Neural cell (in vitro differentiated cells): ENCODE data around the gene FAM219B. TPM values are rescaled to one million over a fixed set of nuclear protein-coding genes. Genes with fewer than 3 reads are reported as not detected.

Source experiments
- H2AFZ ChIP-seq: fragments of 200-600, 300-800 bp; sonication (generic), shearing (Covaris generic); 2 replicates; pipeline ENCODE4 v1.6.0; 2014; ENCODE audit warnings: low read depth, mild to moderate bottlenecking, antibody characterized with exemption, low read length, moderate library complexity
- H3F3A ChIP-seq: fragments of 200-600 bp; shearing (Covaris generic); 2 replicates; pipeline ENCODE4 v1.6.1; 2016; ENCODE audit warnings: mild to moderate bottlenecking, moderate library complexity, mixed read lengths, antibody characterized with exemption, low read length; ENCODE audit not compliant: insufficient read depth, poor library complexity, severe bottlenecking
- H3K27ac ChIP-seq: fragments of 200-600, 300-800 bp; sonication (generic), shearing (Covaris generic); 2 replicates; pipeline ENCODE4 v1.5.1; 2014; ENCODE audit warnings: mild to moderate bottlenecking, low read length, moderate library complexity
- H3K27me3 ChIP-seq: fragments of 300-800, 200-600 bp; sonication (generic), shearing (Covaris generic); 2 replicates; pipeline ENCODE4 v1.6.0; 2014; ENCODE audit warnings: mild to moderate bottlenecking, low read depth, low read length, moderate library complexity; ENCODE audit not compliant: insufficient read depth
- H3K36me3 ChIP-seq: fragments of 300-800, 200-600 bp; sonication (generic), shearing (Covaris generic); 2 replicates; pipeline ENCODE4 v1.5.1; 2014; ENCODE audit warnings: mild to moderate bottlenecking, antibody characterized with exemption, low read length, moderate library complexity; ENCODE audit not compliant: insufficient read depth
- H3K4me2 ChIP-seq: fragments of 300-800, 200-600 bp; sonication (generic), shearing (Covaris generic); 2 replicates; pipeline ENCODE4 v1.6.0; 2014; ENCODE audit warnings: mild to moderate bottlenecking, low read length
- H3K4me3 ChIP-seq: fragments of 300-800, 200-600 bp; sonication (generic), shearing (Covaris generic); 2 replicates; pipeline ENCODE4 v1.5.1; 2014; ENCODE audit warnings: mild to moderate bottlenecking, low read length, moderate library complexity
- H3K79me2 ChIP-seq: fragments of 200-600 bp; shearing (Covaris generic); replicated peaks from 2 replicates; pipeline ENCODE4 v1.6.0; 2014; ENCODE audit warnings: mild to moderate bottlenecking, low read length, moderate library complexity; ENCODE audit not compliant: insufficient read depth
- H3K9ac ChIP-seq: fragments of 300-800, 200-600 bp; sonication (generic), shearing (Covaris generic); 2 replicates; pipeline ENCODE4 v1.6.1; 2016; ENCODE audit warnings: mild to moderate bottlenecking, low read length, mixed read lengths
- H3K9me2 ChIP-seq: fragments of 200-600 bp; shearing (Covaris generic); 2 replicates; pipeline ENCODE4 v1.6.1; 2016; ENCODE audit warnings: mild to moderate bottlenecking, low read length, mixed read lengths; ENCODE audit not compliant: insufficient read depth
- H3K9me3 ChIP-seq: fragments of 200-600, 300-800 bp; sonication (generic), shearing (Covaris generic); 2 replicates; pipeline ENCODE4 v1.6.1; 2016; ENCODE audit warnings: mild to moderate bottlenecking, mixed run types, low read length, moderate library complexity, mixed read lengths
- H4K20me1 ChIP-seq: fragments of 200-600 bp; shearing (Covaris generic); 2 replicates; pipeline ENCODE4 v1.6.1; 2016; ENCODE audit warnings: mild to moderate bottlenecking, mixed run types; ENCODE audit not compliant: insufficient read depth
- CTCF ChIP-seq: fragments of 450-650 bp; IDR thresholded peaks from 2 replicates; pipeline ENCODE4 v1.5.1; 2014; ENCODE audit warnings: antibody characterized with exemption, mild to moderate bottlenecking, moderate library complexity; ENCODE audit not compliant: poor library complexity, severe bottlenecking
- EP300 ChIP-seq: fragments of 450-650 bp; conservative IDR thresholded peaks from 2 replicates; pipeline ENCODE4 v1.6.1; 2014; ENCODE audit warnings: antibody characterized with exemption, mild to moderate bottlenecking, moderate library complexity; ENCODE audit not compliant: poor library complexity, severe bottlenecking
- EZH2 ChIP-seq: fragments of 200-600, 300-800 bp; shearing (Covaris generic), sonication (generic); IDR thresholded peaks from 2 replicates; pipeline ENCODE4 v1.6.1; 2014; ENCODE audit warnings: antibody characterized with exemption, low read length, borderline replicate concordance, mild to moderate bottlenecking; ENCODE audit not compliant: insufficient read depth, poor library complexity, severe bottlenecking
- MXI1 ChIP-seq: fragments of 450-650 bp; conservative IDR thresholded peaks from 2 replicates; pipeline ENCODE4 v1.6.1; 2014; ENCODE audit warnings: antibody characterized with exemption, mild to moderate bottlenecking; ENCODE audit not compliant: poor library complexity, severe bottlenecking
- POLR2AphosphoS5 ChIP-seq: IDR thresholded peaks from 2 replicates; pipeline ENCODE4 v1.6.1; 2012
- RAD21 ChIP-seq: fragments of 450-650 bp; conservative IDR thresholded peaks from 2 replicates; pipeline ENCODE4 v1.6.1; 2014; ENCODE audit warnings: antibody characterized with exemption, mild to moderate bottlenecking, moderate library complexity
- REST ChIP-seq: IDR thresholded peaks from 2 replicates; pipeline ENCODE4 v1.6.1; 2012; ENCODE audit warnings: borderline replicate concordance
- SMC3 ChIP-seq: fragments of 450-650 bp; conservative IDR thresholded peaks from 2 replicates; pipeline ENCODE4 v1.6.1; 2014; ENCODE audit warnings: antibody characterized with exemption, mild to moderate bottlenecking, moderate library complexity; ENCODE audit not compliant: poor library complexity
- TAF1 ChIP-seq: IDR thresholded peaks from 2 replicates; pipeline ENCODE4 v1.6.1; 2012; ENCODE audit warnings: low read depth
- polyA plus RNA-seq: library from polyadenylated mRNA; depleted of rRNA; stranded (reverse); fragments of >200 nt; gene quantifications from 2 replicates; pipeline ENCODE4 v1.2.3, GENCODE V29; 2014

The FAM219B gene
- polyA plus RNA-seq, 1 donor from 2014 or later: 250 TPM

GRCh38 chr15:74873756-74874424 lies 32.8 kb downstream of the FAM219B start:
- Histone ChIP-seq H3K4me3 (peak overlapping the region; percentile 85), H3K27ac (no peak overlapping the region), H3K9ac (peak overlapping the region; percentile 50), H3K9me3 (no peaks in the 10 kb centered on the region), H3K36me3 (no peaks in the 10 kb centered on the region), H3K79me2 (peaks cover 23% of the 10 kb centered on the region), H3K9me2 (no peaks in the 10 kb centered on the region), H4K20me1 (no peaks in the 10 kb centered on the region), H3K4me2 (peak overlapping the region; percentile 69), H2AFZ (peak overlapping the region; percentile 31), H3F3A (no peaks in the 10 kb centered on the region), H3K27me3 (no peaks in the 10 kb centered on the region)
- TF ChIP-seq REST: no peak
- no peak for TF ChIP-seq MXI1
- no peak for TF ChIP-seq RAD21
- no peak for TF ChIP-seq CTCF
- no peak for TF ChIP-seq EZH2
- TF ChIP-seq SMC3: no peak
- no peak for TF ChIP-seq TAF1
- TF ChIP-seq POLR2AphosphoS5: no peak
- no peak for TF ChIP-seq EP300

- Histone ChIP-seq H3K9me3 (no peaks in the 10 kb centered on the region), H3K36me3 (no peaks in the 10 kb centered on the region), H3K27ac (peak within 1 kb of the TSS; percentile 89), H3K4me2 (peak within 1 kb of the TSS; percentile 95), H3K27me3 (no peaks in the 10 kb centered on the region), H3K4me3 (peak within 1 kb of the TSS; percentile 85), H3F3A (no peaks in the 10 kb centered on the region), H3K9me2 (no peaks in the 10 kb centered on the region), H3K79me2 (peaks cover 23% of the 10 kb centered on the region), H4K20me1 (no peaks in the 10 kb centered on the region), H2AFZ (peak within 1 kb of the TSS; percentile 75), H3K9ac (peak within 1 kb of the TSS; percentile 91)
- TF ChIP-seq CTCF (no peak), EP300 (peak; percentile 62), REST (peak; percentile 35), SMC3 (no peak), MXI1 (peak; percentile 74), TAF1 (peak; percentile 50), EZH2 (no peak), POLR2AphosphoS5 (peak; percentile 86), RAD21 (no peak)
Observed at GRCh38 chr15:74873036-74873755, 33.5 kb downstream of the FAM219B start, which contains the start of gene SCAMP2. Gene SCAMP2 (minus strand): TSS chr15:74873365. CDS start chr15:74873255, 110 bp downstream.
